ENCODE results near the gene GAP43.

DNA sequence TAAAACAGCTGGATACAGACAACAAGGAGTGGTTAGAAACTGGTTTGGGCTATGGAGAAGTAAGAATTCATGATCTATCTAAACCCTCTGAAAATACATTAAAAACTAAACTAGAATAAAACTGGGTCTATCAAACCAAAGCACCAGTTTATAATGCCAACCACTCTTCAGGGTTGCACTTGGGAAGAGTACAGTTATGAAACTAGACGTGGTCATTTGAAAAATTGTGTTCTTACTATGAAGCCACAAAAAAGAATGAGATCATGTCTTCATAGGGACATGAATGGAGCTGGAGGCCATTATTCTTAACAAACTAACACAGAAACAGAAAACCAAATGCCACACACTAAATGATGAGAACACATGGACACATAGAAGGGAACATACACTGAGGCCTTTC is 103.8 kb downstream of the GAP43 start:
- TF ChIP-seq POLR2A (IDR thresholded peaks at IDR 0.05), result no peak
- TF ChIP-seq, protein P1, sequence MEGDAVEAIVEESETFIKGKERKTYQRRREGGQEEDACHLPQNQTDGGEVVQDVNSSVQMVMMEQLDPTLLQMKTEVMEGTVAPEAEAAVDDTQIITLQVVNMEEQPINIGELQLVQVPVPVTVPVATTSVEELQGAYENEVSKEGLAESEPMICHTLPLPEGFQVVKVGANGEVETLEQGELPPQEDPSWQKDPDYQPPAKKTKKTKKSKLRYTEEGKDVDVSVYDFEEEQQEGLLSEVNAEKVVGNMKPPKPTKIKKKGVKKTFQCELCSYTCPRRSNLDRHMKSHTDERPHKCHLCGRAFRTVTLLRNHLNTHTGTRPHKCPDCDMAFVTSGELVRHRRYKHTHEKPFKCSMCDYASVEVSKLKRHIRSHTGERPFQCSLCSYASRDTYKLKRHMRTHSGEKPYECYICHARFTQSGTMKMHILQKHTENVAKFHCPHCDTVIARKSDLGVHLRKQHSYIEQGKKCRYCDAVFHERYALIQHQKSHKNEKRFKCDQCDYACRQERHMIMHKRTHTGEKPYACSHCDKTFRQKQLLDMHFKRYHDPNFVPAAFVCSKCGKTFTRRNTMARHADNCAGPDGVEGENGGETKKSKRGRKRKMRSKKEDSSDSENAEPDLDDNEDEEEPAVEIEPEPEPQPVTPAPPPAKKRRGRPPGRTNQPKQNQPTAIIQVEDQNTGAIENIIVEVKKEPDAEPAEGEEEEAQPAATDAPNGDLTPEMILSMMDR (IDR thresholded peaks at IDR 0.05), result no peak

Measured in adrenal gland (tissue), 5 donors.